Keratinocyte (primary cell): ENCODE measurements around the gene PCDH15.

Source experiments
- CTCF ChIP-seq, 3 experiments: IDR thresholded peaks in 1 of 3; conservative IDR thresholded peaks in 1 of 3; optimal IDR thresholded peaks in 1 of 3; 2 replicates in 2 of 3; 3 replicates in 1 of 3; pipeline versions ENCODE3 to v1.5.1; 2011; ENCODE audit warnings: low read length in 3 of 3, mild to moderate bottlenecking in 3 of 3, moderate library complexity in 2 of 3, control low read depth in 1 of 3, inconsistent platforms in 1 of 3; ENCODE audit not compliant: insufficient read depth in 2 of 3; ENCODE audit errors: extremely low read depth in 1 of 3
- EZH2 ChIP-seq: IDR thresholded peaks from one replicate; pipeline ENCODE4 v1.6.1; 2012; ENCODE audit warnings: inconsistent platforms, mild to moderate bottlenecking, low read length, moderate library complexity

DNA sequence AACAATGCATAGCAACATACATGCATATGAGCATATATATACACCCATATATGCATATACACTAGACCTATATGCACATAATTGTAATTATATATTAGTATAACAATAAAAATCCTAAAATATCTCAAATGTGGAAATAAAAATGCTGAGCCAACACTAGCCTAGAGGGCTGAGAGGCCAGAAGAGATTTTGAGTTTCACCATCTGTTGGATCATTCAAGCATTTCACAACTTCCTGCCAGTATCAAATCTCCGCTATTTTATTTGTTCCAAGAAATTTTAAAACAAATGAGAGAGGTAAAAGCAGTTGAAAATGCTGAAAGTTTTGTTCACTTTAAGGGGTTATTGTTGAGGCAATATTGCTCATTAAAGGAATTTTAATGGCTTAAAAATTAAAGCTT lies 187.0 kb downstream of the PCDH15 start:
- TF ChIP-seq CTCF (optimal IDR thresholded peaks at IDR 0.05 in 1 of 3, IDR thresholded peaks at IDR 0.05 in 1 of 3, conservative IDR thresholded peaks at IDR 0.05 in 1 of 3; ENCODE audit: extremely low read depth in 1 of 3, insufficient read depth in 2 of 3, low read length in 3 of 3) (no peak), EZH2 (no peak)
